Stimulated activated CD8-positive, alpha-beta memory T cell treated with anti-CD3 and anti-CD28 coated beads, Interleukin-2, amount 100 ng/mL, for 48 hours (primary cell): Measurements from ENCODE around the gene KCNQ5.

ENCODE experiments used
- DNase-seq, 2 donors: peaks; one replicate each; pipeline ENCODE4 v3.0.0-alpha.2; 2020; ENCODE audit warnings: low read depth in 2 of 2

Gene KCNQ5

DNA sequence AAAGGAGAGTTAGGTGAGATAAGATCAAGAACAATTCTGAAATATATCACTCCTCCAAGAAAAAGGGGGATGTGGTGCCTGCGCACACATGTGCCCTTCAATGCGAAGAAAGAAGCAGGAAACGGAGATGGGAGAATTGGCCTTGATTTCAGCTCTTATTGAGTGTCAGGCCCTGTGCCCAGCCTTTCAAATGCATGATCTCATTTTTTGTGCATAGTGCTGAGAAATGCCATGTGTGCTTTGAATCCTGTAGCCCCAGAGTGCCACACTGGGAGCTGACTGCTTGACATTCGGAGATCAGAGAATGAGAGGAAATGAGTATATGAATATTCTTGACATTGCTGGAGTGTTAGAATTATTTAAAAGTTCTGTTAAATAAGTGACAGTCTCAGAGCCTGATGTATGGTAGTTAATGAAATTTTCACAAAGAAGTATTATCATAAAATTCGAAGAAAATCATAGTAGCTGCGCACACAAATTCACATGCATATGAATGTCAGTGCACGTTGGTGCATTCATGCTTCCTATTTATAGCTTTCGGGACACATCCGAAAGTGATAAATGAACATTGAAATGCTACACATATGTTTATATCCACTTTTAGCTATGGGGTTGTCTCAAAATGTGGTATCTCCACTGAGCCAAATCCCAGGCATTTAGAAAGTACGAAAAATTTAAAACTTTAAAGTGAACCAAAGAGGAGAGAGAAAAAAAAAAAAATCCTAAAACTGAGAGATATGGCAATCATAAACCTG is 172.0 kb downstream of the KCNQ5 start:
- DNase-seq = no peak

DNA sequence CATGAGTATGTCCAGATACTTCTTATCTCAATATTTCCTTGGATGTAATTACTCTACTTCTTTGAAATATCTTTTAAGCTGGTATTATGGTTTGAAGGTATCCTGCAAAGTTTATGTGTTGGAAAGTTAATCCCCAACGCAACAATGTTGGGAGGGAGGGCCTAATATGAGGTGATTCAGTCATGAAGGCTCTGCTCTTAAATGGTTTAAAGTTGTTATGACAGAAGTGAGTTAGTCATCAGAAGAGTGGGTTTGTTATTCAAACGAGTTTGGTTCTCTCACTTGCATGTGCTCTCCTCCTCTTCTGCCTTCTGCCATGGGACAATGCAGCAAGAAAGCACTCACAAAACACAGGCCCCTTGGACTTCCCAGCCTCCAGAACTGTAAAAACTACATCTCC is 176.3 kb downstream of the KCNQ5 start:
- DNase-seq = no peak

DNA sequence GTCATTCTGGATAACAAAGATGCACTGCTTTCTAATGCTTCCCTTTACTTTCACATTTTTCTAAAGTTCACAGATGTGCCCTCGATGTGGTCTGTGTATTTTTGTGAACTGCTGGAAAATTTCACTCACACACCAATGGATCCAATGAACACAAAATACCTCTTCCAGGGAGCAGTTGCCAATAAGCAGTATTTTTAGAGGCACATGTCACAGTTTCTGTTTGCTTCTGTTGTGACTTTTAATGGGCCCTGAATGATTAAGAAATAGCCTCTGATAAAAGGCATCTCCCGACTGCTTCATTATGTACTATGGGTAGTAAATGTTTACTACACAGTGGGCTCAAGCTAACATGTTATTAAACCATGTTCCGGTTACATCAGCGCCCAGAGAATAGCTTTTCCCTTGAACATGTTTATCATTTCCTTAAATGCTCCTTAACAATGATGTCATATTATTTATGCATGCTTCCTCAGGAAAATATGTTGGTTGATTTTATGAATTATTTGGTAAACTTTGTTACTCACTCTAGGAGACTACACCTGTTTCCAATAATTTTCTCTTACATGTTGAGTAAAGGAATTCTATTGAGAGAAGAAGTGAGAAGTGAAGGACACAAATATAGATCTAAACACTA is 188.0 kb downstream of the KCNQ5 start:
- DNase-seq = no peak

DNA sequence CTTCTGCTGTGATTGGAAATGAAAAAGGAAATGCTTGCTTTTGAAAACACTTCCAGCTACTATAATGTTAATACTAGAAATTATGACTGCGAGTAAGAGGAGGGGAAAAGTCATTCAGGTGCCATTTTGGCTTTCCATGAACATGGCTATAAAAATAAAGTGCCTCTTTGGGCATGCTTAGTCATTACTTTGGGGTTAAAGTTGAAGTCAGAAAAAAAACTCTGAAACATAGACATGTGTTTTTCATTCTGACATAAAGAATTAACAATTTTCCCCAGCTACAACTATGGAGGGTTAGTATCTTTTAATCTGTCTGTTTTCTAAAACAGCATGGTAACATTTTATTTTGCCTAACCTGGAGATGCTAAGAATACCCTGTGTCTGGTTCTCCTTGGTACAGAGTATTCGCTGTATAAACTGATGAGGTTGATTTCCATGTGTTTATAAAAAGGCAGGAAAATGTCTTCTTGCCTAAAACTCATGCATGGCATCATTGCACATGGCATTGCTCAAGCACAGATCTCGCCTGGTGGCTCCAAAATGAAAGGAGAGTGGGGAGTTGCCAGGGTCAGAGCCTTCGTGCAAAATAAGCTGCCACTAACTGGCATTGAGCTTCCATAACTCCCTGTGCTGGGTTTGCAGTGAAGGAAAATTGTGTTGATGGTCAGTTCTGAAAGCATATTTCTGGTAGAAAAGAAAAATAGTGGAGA is 188.9 kb downstream of the KCNQ5 start:
- DNase-seq = no peak

DNA sequence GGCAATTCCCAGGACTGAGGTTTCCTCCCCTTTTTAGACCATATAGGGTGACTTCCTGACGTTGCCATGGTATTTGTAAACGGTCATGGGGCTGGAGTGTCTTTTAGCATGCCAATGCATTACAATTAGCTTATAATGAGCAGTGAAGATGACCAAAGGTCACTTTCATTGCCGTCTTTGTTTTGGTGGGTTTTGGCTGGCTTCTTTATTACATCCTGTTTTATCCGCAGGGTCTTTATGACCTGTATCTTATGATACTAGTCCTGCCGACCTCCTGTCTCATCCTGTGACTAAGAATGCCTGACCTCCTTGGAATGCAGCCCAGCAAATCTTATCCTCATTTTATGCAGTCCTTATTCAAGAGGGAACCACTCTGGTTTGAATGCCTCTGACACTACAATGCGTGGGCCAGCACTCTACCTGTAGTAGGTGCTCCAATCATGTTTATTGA is 190.1 kb downstream of the KCNQ5 start:
- DNase-seq = no peak

DNA sequence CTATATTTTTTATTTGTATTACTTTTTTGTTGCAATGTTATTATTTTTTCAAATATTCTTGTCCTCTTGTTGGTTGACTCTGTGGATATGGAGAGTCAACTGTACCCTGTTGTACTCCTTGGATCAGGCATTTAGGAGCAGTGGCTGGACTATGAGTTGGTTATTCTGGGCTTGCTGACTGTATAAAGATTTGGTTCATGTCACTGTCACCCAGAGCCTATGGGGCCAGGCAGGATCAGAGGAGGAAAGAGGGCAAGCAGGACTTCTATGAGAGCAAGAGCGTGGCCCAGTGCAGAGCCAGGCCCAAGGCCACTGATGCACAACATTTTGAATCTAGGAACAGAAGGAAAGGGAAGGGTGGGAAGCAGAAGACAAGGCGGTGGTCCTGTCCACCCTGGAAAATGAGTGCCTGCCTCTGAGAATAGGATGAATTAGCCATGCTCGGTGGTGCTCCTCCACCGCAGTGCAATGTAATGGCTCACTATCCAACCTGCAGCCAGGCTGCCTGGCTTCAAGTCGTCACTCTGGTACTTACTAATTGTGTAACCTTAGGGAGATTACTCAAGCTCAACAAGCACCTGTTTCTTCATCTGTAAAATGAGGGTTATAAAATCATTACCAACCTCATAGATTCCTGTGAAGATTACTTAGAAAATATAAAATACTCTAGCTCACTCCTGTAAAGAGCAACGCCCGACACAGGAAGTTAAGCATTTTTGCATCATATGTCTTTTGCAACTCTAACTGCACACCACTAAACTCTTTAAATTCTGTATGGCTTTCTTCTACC is 192.1 kb downstream of the KCNQ5 start:
- DNase-seq = no peak

DNA sequence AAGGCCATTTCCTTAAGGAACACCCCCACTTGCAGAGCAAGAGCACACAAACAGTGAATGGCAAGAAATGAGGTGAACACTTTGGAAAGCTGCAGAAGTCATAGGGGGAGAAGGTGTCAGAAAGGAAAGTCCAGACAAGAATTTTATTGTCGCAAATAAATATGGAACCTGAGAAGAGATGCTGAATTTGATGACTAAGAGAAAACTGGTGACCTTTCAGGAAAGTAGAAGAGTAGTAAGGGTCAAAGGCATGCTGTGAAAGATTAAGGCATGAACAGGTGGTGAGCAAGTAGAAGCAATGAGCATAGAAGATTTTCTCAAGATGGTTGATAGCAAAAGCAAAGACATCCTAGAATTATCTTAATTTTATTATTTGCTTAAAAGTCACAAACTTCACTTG is 194.2 kb downstream of the KCNQ5 start:
- DNase-seq = no peak

DNA sequence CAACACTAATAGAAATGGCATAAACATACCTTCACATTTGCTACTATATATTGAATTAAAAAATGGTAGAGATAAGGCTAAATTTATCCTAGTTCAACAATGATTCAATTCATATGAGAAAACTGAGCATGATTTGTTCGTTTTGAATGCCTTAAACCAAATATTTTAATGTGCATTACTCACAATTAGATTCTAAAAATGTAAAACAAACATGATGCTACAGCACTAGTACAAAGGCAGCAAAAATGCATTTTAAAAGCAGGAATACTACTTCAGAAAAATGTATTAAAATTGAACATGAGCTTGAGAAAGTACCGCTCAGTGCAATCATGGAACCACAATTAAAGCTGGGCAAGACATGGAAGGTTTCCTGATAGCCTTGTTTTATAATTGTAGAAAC is 195.3 kb downstream of the KCNQ5 start:
- DNase-seq = no peak

DNA sequence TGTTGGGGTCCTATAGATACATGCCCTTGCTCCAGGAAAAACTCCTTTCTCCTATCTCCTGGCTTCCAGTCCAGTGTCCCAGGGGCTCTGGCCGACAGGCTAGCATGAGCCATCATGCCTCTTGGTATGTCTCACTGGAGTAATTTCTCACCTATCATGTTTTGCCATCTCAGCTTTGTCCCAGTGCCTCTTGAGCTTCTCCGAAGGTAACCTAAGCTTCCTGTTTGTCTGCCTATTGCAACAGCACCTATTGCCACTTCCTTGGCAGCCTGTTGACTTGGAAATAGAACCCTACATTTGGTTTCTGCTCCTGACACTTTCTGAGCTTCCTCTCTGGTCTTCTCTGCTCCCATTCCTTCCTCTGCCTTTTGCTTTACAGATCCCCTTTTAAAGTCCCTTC is 197.7 kb downstream of the KCNQ5 start:
- no peak for DNase-seq

DNA sequence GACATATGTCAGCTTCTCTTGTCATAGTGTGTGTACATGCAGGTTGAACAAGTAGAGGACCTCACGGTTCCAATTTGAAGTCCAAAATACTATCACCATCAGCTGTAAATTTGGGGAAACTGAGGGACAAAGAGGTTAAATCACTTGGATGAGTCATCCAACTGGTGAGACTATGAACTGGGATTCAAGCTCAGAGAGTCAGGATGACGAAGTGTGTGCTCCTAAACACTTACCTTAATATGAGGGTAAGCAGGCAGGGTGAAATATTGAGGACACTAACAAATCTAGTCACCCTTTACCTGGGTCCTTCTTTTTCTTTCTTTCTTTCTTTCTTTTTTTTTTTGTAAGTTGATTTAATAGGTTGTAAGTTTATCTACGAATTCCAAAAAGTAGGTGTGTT is 198.3 kb downstream of the KCNQ5 start:
- DNase-seq = no peak

DNA sequence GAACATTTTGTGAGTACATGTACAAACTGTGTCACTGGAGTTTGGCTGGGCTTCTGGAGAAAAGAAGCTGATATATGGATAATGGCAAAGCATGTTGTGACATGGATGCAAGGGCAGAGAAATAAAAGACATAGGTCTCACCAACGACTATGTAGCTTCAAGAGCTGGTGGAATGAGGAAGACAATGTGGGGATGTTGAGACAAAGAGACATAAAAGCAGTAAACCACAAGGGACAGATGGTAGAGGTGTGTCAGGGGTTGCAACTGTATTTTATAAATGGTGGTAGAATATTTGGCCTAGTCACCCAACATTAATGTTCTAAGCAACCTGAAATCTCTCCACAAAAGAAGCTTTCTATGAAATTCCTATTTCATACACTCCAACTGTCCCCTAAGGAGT is 199.0 kb downstream of the KCNQ5 start:
- DNase-seq = no peak

DNA sequence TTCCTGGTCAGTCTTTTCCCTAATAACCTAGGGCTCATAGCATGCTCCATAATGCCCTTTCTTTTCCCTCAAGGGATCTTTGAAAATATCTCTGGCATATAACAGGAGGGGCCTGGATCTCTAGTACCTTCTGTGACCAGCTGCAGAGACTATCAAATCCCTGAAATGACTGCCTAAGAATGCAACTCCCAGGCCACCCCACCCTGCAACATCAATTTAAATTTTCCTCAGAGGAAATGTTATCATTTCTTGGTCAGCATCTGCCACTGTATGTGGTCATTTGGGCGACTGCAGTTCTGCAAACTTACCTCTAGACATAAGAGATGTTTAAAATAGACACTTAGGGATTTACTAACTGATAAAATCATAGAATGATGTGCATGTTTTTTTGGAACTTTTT is 200.2 kb downstream of the KCNQ5 start:
- DNase-seq = no peak

DNA sequence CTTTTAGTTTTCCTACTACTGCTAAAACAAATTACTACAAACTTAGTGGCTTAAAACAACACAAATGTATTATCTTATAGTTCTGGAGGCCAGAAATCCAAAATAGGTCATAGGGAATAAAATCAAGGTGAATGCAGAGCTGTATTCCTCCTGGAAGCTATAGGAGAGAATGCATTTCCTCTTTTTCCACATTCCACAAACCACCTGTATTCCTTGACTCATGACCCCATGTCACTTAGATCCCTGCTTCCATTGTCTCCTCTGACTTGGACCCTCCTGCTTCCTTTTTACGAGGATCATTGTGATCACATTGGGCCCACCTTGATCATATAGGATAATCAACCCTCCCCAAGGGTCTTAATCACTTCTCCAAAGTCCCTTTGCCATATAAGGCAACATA is 200.8 kb downstream of the KCNQ5 start:
- DNase-seq = no peak

DNA sequence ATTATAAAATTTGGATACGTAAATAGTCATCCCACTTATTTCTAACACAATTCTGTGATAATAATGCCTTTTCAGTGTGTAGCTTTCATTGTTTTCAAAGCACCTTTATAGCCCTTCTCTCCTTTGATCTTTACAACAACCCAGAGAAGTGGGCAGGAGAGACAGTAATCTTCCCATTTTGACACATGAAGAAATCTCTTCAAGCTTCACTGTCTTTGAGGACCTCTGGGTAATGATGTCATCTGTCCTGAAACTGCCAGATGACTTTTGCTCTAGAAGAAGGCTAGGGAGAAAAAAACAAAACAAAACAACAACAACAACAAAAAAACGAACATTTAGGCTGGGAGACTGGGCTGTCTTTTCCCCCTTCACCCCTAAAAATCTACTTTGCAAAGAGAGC is 203.0 kb downstream of the KCNQ5 start:
- DNase-seq = no peak

DNA sequence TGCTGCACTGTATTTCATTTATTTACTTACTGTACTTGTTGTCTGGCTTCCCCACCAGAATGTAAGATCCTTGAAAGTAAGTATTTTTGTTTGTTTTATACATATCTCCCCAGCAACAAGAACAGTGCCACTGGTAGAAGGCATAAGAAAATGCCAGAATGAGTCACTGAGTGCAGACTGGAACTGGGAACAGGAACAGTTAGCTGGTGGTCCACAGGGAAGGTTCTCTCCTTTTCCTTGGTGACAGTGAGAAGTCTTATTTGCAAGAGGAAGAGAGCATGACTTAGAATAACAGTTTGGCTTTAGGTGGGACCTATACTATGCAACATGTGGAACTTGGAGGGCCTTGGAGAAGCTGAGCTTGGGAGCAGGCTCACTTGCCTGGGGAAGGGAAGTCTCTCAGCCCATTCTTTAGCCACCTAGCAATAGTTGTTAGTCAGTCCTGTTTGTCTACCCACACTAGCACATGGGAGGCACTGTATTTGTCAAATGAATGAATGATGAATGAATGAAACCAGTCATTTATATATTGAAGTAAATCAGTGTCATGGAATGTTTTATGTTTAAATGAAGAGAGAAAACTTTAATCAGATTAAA is 203.5 kb downstream of the KCNQ5 start:
- DNase-seq = no peak

DNA sequence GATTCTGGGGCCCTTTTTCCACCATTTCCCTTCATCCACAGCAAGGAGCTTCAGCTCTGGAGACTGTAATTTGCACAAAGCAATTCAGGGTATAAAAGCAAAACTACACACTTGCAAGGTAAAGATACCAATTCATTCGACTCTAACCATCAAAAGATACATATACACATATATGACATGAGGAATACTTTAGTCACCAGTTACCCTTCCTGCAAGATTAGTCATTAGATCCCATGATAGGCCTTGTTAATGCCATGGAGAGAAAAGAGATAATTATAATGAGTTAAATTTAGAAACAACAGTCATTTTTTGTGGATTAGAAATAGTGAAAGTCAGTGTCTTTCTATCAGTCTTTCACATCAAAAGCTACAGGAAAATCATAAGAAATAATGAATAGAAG is 204.2 kb downstream of the KCNQ5 start:
- DNase-seq = no peak

DNA sequence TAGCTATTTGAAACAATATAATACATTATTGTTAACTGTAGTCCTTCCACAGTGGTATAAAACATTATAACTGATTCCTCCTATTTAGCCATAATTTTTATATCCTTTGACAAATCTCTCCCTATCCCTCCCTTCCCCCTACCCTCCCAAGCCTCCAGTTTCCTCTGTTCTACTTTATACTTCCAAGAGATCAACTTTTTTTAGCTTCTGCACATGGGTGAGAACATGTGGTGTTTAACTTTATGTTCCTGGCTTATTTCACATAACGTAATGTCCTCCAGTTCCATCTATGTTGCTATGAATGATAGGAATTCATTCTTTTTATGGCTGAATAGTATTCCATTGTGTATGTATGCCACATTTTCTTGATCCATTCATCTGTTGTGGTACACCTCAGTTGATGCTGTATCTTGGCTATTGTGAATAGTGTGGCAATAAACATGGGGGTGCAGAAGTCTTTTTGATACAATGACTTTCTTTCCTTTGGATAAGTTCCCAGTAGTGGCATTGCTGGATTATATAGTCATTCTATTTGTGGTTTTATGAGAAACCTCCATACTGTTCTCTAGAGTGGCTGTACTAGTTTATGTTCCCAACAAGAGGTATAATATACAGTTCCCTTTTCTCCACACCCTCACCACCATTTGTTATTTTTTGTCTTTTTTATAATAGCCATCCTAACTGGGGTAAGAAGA is 205.0 kb downstream of the KCNQ5 start:
- no peak for DNase-seq

DNA sequence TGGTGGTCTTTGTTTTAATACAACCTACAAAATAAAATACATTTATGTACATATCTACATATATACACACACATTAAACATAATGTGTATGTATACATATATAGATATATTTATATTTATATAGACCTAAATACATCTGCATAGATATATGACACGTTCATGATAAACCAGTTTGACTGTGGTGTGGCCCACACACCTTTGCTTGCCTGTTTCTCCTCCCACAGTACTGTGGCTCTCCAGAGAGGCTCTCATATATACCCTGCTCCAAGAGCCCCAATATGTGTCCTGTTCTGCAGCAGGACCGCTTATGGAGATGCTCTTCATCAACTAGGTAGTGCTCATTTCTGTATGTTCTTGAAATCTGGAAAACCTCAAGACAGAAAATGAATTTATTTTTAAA is 207.0 kb downstream of the KCNQ5 start:
- DNase-seq = no peak

DNA sequence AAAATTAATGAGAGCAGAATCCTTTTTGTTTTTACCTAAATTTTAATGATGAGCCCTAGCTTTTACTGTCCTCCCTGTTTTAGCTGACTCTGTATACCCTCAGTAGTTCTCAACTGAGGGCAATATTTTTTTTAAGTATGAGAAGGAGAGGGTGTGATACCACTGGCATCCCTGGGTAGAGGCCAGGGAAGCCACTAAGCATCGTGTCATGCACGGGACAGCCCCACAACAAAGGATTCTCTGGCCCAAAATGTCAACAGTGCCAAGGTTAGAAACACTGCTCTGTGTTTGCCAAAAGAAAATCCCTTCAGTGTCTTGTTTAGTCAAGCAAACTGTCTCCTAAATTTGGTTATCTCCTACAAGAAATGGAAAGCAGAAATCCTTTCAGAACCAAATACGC is 210.4 kb downstream of the KCNQ5 start:
- DNase-seq = no peak

DNA sequence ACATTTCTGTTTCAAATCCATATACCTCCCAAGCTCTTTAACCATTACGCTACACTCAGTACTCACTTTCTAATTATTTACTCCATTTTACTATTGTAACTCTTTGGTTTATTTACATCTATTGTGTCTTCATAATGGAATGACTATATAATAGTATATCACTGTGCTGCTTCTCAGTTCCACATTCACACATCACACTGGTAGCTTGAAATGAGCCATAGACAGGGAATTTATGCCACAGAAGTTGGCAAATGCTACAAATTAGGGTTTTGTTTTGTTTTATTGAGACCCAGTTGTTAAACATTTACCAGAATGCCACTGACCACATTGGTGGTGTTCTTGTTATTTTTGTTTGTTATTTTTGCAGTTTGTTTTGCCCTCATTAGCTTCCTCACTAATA is 213.9 kb downstream of the KCNQ5 start:
- DNase-seq = no peak

DNA sequence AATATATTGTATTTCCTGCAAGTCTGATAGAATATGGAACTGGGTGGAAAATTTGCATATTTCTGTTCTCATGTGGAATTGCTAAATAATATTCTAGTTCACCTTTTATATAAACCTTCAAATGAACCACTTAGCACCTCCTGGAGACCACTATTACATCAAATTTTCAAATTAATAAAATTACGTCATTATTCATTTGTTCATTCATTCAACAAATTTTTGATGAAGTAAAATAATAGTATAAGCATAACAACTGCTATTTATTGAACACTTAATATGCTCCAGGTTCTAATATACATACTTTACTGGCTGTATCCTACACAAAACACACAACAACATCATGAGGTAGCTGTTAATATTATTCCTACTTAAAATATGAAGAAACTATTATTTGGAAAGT is 215.1 kb downstream of the KCNQ5 start:
- DNase-seq = no peak
